K562 (cell line): ENCODE results near the gene VRK3. TPM values are rescaled to one million over a fixed set of nuclear protein-coding genes. Genes with fewer than 3 reads are reported as not detected.

ENCODE experiments used
- CCAR2 ChIP-seq: fragments of 200-400 bp; formaldehyde crosslinking; IDR thresholded peaks from 2 replicates; pipeline ENCODE4 v1.6.1; 2017; ENCODE audit warnings: mild to moderate bottlenecking, low read depth, low read length
- EHMT2 ChIP-seq: fragments of 450-650 bp; IDR thresholded peaks from 2 replicates; pipeline ENCODE4 v1.6.1; 2018; ENCODE audit warnings: antibody characterized with exemption
- IRF2 ChIP-seq: sonication (generic); formaldehyde crosslinking; IDR thresholded peaks from 2 replicates; pipeline ENCODE4 v1.8.1; 2022; ENCODE audit warnings: mild to moderate bottlenecking, missing genetic modification reagents
- JUNB ChIP-seq: fragments of 450-650 bp; formaldehyde crosslinking; conservative IDR thresholded peaks from 2 replicates; pipeline ENCODE4 v1.4.0; 2020; ENCODE audit warnings: mild to moderate bottlenecking
- NBN ChIP-seq: fragments of 450-650 bp; IDR thresholded peaks from 2 replicates; pipeline ENCODE4 v1.6.1; 2016; ENCODE audit warnings: low read depth, mild to moderate bottlenecking
- RBM15 ChIP-seq: fragments of 200-400 bp; formaldehyde crosslinking; IDR thresholded peaks from 2 replicates; pipeline ENCODE4 v1.6.1; 2018; ENCODE audit warnings: mild to moderate bottlenecking, low read length, moderate library complexity; ENCODE audit not compliant: insufficient read depth
- SMARCA4 ChIP-seq: fragments of 450-650 bp; IDR thresholded peaks from 2 replicates; pipeline ENCODE4 v1.6.1; 2016
- TBP ChIP-seq: optimal IDR thresholded peaks from 2 replicates; pipeline ENCODE3; 2011; ENCODE audit warnings: low read depth, low read length, improper control_type of control experiment
- ZNF197 ChIP-seq: fragments of 200-800 bp; sonication (Bioruptor generic); IDR thresholded peaks from 2 replicates; pipeline ENCODE4 v1.6.1; 2016; ENCODE audit warnings: low read depth, missing genetic modification characterization, missing compliant biosample characterization
- ZNF282 ChIP-seq: sonication (generic); formaldehyde crosslinking; IDR thresholded peaks from 2 replicates; pipeline ENCODE4 v1.8.1; 2023; ENCODE audit warnings: missing genetic modification reagents
- polyA plus RNA-seq, 8 experiments: library from polyadenylated mRNA; depleted of rRNA in 4 of 8; stranded (reverse) in 5 of 8; unstranded in 3 of 8; fragments of >200 nt; fragmentation: Nextera tagmentation in 2 of 8; fragmentation: Illumina TruSeq in 1 of 8; extraction: Ambion mirVana in 2 of 8; extraction: Trizol in 1 of 8; gene quantifications; 2 replicates each; pipeline versions ENCODE4 v1.2.1 to v1.2.3, GENCODE V29; 2011 to 2014; ENCODE audit warnings: inconsistent platforms in 1 of 8, missing spikeins in 1 of 8
- total RNA-seq, 7 experiments: library from RNA; depleted of rRNA in 6 of 7; stranded (reverse); fragments of >200 nt in 6 of 7; fragmentation: Illumina TruSeq in 2 of 7; extraction: Trizol in 2 of 7; gene quantifications; 2 replicates each; pipeline versions ENCODE4 v1.2.1 to v1.2.3, GENCODE V29; 2011 to 2021; ENCODE audit warnings: low replicate concordance in 1 of 7
- TF ChIP-seq, protein P1 (sequence below), 2 experiments: fragments of 450-650 bp in 1 of 2; IDR thresholded peaks; 2 replicates each; pipeline ENCODE4 v1.6.1; 2011 to 2017; ENCODE audit warnings: low read depth in 2 of 2, antibody characterized with exemption in 1 of 2, borderline replicate concordance in 1 of 2, low read length in 1 of 2, mild to moderate bottlenecking in 1 of 2, mixed read lengths in 1 of 2; ENCODE audit not compliant: control insufficient read depth in 1 of 2
- TF ChIP-seq, protein P2 (sequence below): fragments of 200-800 bp; sonication (Bioruptor generic); IDR thresholded peaks from 2 replicates; pipeline ENCODE4 v1.6.1; 2017; ENCODE audit warnings: missing genetic modification characterization, missing compliant biosample characterization
- TF ChIP-seq, protein P3 (sequence below): fragments of 450-650 bp; IDR thresholded peaks from 2 replicates; pipeline ENCODE4 v1.6.1; 2017; ENCODE audit warnings: antibody characterized with exemption
- TF ChIP-seq, protein P4 (sequence below): fragments of 250-450 bp; sonication (Bioruptor Pico); IDR thresholded peaks from 2 replicates; pipeline ENCODE4 v1.4.0; 2020; ENCODE audit warnings: mild to moderate bottlenecking
- TF ChIP-seq, protein P5 (sequence below): IDR thresholded peaks from 2 replicates; pipeline ENCODE4 v1.6.1; 2011; ENCODE audit warnings: borderline replicate concordance, low read depth, mild to moderate bottlenecking, moderate library complexity, low read length; ENCODE audit not compliant: insufficient read depth, poor library complexity, severe bottlenecking

The VRK3 gene
- total and polyA plus RNA-seq, 9 of the 15 experiments (the other 6 are each of a cell fraction or from before 2014, with no cell fraction given): 25.6 to 94.3 (median 42.9) TPM

DNA sequence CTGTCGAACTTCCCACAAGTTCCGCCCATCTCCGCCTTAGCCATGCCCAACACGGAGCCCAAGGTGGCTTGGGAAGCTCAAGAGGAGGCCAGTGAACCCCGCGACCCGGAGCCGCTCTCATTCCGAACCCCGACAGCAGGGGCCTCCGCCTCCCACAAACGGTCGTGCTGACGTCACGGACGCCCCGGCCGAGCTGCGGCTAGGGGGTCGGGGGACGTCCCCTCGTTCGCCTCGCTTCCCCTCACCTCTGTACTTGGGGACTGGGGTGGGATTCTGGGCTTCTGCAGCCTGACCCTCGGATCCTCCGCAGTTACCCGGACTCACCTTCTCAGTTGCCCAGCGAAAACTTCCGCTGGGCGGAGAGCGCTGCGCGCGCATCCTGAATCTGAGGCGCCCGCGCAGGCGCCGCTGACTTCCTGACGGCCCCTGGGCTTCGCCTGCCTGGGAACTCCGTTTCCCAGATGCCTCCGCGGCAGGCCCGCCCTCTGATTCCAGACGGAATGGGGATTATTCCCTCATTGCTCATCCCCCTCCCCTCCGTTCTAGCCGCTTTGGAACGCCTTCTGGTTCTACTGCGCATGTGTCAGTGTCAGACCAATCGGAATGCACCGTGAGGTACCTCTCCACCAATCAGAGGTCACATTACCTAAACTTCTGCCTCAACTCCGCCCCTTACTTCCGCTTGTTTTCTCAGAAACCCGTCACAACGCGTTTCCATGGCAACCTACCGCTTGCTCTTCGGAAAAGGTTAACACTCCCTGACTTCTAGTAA lies at the start of gene VRK3 (continued):
- no peak for TF ChIP-seq EHMT2
- TF ChIP-seq RBM15: no peak
- TF ChIP-seq JUNB (CRISPR knock-in tag): no peak
- TF ChIP-seq SMARCA4: no peak
- TF ChIP-seq, protein P1, sequence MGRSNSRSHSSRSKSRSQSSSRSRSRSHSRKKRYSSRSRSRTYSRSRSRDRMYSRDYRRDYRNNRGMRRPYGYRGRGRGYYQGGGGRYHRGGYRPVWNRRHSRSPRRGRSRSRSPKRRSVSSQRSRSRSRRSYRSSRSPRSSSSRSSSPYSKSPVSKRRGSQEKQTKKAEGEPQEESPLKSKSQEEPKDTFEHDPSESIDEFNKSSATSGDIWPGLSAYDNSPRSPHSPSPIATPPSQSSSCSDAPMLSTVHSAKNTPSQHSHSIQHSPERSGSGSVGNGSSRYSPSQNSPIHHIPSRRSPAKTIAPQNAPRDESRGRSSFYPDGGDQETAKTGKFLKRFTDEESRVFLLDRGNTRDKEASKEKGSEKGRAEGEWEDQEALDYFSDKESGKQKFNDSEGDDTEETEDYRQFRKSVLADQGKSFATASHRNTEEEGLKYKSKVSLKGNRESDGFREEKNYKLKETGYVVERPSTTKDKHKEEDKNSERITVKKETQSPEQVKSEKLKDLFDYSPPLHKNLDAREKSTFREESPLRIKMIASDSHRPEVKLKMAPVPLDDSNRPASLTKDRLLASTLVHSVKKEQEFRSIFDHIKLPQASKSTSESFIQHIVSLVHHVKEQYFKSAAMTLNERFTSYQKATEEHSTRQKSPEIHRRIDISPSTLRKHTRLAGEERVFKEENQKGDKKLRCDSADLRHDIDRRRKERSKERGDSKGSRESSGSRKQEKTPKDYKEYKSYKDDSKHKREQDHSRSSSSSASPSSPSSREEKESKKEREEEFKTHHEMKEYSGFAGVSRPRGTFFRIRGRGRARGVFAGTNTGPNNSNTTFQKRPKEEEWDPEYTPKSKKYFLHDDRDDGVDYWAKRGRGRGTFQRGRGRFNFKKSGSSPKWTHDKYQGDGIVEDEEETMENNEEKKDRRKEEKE (IDR thresholded peaks at IDR 0.05; ENCODE audit: borderline replicate concordance in 1 of 2, control insufficient read depth in 1 of 2, low read depth in 2 of 2, low read length in 1 of 2): no peak
- TF ChIP-seq, protein P2, sequence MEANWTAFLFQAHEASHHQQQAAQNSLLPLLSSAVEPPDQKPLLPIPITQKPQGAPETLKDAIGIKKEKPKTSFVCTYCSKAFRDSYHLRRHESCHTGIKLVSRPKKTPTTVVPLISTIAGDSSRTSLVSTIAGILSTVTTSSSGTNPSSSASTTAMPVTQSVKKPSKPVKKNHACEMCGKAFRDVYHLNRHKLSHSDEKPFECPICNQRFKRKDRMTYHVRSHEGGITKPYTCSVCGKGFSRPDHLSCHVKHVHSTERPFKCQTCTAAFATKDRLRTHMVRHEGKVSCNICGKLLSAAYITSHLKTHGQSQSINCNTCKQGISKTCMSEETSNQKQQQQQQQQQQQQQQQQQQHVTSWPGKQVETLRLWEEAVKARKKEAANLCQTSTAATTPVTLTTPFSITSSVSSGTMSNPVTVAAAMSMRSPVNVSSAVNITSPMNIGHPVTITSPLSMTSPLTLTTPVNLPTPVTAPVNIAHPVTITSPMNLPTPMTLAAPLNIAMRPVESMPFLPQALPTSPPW: peak; percentile 79
- TF ChIP-seq CCAR2: no peak
- TF ChIP-seq ZNF282: no peak
- peak; percentile 64; the same call in 1 of the 2 replicates for TF ChIP-seq NBN
- TF ChIP-seq, protein P3, sequence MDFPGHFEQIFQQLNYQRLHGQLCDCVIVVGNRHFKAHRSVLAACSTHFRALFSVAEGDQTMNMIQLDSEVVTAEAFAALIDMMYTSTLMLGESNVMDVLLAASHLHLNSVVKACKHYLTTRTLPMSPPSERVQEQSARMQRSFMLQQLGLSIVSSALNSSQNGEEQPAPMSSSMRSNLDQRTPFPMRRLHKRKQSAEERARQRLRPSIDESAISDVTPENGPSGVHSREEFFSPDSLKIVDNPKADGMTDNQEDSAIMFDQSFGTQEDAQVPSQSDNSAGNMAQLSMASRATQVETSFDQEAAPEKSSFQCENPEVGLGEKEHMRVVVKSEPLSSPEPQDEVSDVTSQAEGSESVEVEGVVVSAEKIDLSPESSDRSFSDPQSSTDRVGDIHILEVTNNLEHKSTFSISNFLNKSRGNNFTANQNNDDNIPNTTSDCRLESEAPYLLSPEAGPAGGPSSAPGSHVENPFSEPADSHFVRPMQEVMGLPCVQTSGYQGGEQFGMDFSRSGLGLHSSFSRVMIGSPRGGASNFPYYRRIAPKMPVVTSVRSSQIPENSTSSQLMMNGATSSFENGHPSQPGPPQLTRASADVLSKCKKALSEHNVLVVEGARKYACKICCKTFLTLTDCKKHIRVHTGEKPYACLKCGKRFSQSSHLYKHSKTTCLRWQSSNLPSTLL: no peak
- TF ChIP-seq TBP: peak; percentile 38
- TF ChIP-seq IRF2: no peak
- TF ChIP-seq, protein P4, sequence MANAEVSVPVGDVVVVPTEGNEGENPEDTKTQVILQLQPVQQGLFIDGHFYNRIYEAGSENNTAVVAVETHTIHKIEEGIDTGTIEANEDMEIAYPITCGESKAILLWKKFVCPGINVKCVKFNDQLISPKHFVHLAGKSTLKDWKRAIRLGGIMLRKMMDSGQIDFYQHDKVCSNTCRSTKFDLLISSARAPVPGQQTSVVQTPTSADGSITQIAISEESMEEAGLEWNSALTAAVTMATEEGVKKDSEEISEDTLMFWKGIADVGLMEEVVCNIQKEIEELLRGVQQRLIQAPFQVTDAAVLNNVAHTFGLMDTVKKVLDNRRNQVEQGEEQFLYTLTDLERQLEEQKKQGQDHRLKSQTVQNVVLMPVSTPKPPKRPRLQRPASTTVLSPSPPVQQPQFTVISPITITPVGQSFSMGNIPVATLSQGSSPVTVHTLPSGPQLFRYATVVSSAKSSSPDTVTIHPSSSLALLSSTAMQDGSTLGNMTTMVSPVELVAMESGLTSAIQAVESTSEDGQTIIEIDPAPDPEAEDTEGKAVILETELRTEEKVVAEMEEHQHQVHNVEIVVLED (CRISPR knock-in tag): 0 out of 2 replicates have a peak, but pooled peaks have one; percentile 39
- TF ChIP-seq ZNF197 (CRISPR knock-in tag): no peak
- TF ChIP-seq, protein P5, sequence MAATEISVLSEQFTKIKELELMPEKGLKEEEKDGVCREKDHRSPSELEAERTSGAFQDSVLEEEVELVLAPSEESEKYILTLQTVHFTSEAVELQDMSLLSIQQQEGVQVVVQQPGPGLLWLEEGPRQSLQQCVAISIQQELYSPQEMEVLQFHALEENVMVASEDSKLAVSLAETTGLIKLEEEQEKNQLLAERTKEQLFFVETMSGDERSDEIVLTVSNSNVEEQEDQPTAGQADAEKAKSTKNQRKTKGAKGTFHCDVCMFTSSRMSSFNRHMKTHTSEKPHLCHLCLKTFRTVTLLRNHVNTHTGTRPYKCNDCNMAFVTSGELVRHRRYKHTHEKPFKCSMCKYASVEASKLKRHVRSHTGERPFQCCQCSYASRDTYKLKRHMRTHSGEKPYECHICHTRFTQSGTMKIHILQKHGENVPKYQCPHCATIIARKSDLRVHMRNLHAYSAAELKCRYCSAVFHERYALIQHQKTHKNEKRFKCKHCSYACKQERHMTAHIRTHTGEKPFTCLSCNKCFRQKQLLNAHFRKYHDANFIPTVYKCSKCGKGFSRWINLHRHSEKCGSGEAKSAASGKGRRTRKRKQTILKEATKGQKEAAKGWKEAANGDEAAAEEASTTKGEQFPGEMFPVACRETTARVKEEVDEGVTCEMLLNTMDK: no peak
